ENCODE data around the gene LHX1. TPM values are rescaled to one million over a fixed set of nuclear protein-coding genes. Genes with fewer than 3 reads are reported as not detected.

Gene LHX1
- total and polyA plus RNA-seq, 9 of the 15 experiments (the other 6 are each of a cell fraction or from before 2014, with no cell fraction given): 0.05 to 0.64 (median 0.07) TPM; not detected in 6

DNA sequence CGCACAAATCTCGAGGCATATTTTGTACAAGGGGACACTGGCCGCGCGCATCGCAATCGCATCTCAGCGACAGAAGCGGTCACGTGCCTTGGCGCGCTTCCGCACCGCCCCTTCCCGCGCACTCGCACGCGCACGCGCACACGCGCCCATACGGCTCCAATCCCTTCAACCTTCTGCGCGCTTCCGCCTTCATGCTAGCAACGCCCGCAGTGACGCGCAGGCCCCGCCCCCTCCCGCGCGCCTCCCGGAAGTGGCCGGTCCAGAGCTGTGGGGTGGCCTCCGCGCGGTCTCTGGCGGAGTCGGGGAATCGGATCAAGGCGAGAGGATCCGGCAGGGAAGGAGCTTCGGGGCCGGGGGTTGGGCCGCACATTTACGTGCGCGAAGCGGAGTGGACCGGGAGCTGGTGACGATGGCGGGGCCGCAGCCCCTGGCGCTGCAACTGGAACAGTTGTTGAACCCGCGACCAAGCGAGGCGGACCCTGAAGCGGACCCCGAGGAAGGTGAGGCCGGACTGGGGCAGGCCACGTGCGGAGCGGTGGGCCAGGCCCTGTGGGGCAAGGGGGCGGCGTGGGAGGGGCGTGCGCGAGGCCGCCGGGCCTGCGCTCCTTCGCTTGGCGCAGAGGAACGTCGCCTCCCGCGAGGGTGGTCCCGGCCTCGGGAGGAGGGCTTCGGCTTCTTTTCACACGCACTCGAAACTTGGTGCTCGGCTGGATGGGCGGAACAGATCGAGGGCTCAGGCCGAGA is 11.6 kb downstream of the LHX1 start, which contains the start of gene AATF (continued):
- TF ChIP-seq, protein P1, sequence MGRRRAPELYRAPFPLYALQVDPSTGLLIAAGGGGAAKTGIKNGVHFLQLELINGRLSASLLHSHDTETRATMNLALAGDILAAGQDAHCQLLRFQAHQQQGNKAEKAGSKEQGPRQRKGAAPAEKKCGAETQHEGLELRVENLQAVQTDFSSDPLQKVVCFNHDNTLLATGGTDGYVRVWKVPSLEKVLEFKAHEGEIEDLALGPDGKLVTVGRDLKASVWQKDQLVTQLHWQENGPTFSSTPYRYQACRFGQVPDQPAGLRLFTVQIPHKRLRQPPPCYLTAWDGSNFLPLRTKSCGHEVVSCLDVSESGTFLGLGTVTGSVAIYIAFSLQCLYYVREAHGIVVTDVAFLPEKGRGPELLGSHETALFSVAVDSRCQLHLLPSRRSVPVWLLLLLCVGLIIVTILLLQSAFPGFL (CRISPR knock-in tag; IDR thresholded peaks at IDR 0.05): no peak
- TF ChIP-seq TRIM24 (IDR thresholded peaks at IDR 0.05) (peak; percentile 42 to 53; a peak in 2 of 4 replicates), ARID1B (IDR thresholded peaks at IDR 0.05) (no peak), JUN (IDR thresholded peaks at IDR 0.05; ENCODE audit: borderline replicate concordance, low read depth, low read length) (peak; percentile 68; the same call in 1 of the 2 replicates), JUN (CRISPR knock-in tag; IDR thresholded peaks at IDR 0.05; ENCODE audit: borderline replicate concordance) (no peak; the same call in 1 of the 2 replicates), CREBBP (IDR thresholded peaks at IDR 0.05; ENCODE audit: low read depth, low read length) (no peak), TEAD4 (IDR thresholded peaks at IDR 0.05; ENCODE audit: low read length) (peak; percentile 41; the same call in 1 of the 2 replicates), TEAD4 (CRISPR knock-in tag; IDR thresholded peaks at IDR 0.05; ENCODE audit: borderline replicate concordance) (no peak), ZNF766 (CRISPR knock-in tag; conservative IDR thresholded peaks at IDR 0.05) (no peak), ZNF239 (CRISPR knock-in tag; IDR thresholded peaks at IDR 0.05) (no peak), TAL1 (IDR thresholded peaks at IDR 0.05) (no peak), ZNF764 (CRISPR knock-in tag; IDR thresholded peaks at IDR 0.05; ENCODE audit: low read depth) (no peak), SAFB (IDR thresholded peaks at IDR 0.05; ENCODE audit: borderline replicate concordance, low read depth, low read length) (peak; percentile 38; the same call in 1 of the 2 replicates), NR3C1 (CRISPR knock-in tag; IDR thresholded peaks at IDR 0.05) (no peak), TCFL5 (CRISPR knock-in tag; conservative IDR thresholded peaks at IDR 0.05) (no peak), ZNF384 (IDR thresholded peaks at IDR 0.05; ENCODE audit: low read depth, low read length) (0 out of 2 replicates have a peak, but pooled peaks have one; percentile 12), RBM39 (optimal IDR thresholded peaks at IDR 0.05; ENCODE audit: low read depth, low read length) (no peak), ZNF445 (CRISPR knock-in tag; IDR thresholded peaks at IDR 0.05; ENCODE audit: low read depth) (no peak), HOXB6 (CRISPR knock-in tag; IDR thresholded peaks at IDR 0.05; ENCODE audit: borderline replicate concordance) (no peak), PHTF2 (CRISPR knock-in tag; IDR thresholded peaks at IDR 0.05) (no peak), PTRF (tag; IDR thresholded peaks at IDR 0.05) (no peak), FIP1L1 (IDR thresholded peaks at IDR 0.05; ENCODE audit: low read depth, low read length, poor library complexity, severe bottlenecking) (peak; percentile 59), SMC3 (conservative IDR thresholded peaks at IDR 0.05; ENCODE audit: insufficient read depth, low read depth, low read length) (no peak), EGR1 (conservative IDR thresholded peaks at IDR 0.05) (peak; percentile 68), ADNP (tag; IDR thresholded peaks at IDR 0.05) (no peak), ZFX (CRISPR knock-in tag; IDR thresholded peaks at IDR 0.05) (peak; percentile 86), SMARCE1 (IDR thresholded peaks at IDR 0.05) (no peak)
- TF ChIP-seq, protein P2, sequence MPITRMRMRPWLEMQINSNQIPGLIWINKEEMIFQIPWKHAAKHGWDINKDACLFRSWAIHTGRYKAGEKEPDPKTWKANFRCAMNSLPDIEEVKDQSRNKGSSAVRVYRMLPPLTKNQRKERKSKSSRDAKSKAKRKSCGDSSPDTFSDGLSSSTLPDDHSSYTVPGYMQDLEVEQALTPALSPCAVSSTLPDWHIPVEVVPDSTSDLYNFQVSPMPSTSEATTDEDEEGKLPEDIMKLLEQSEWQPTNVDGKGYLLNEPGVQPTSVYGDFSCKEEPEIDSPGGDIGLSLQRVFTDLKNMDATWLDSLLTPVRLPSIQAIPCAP (CRISPR knock-in tag; IDR thresholded peaks at IDR 0.05; ENCODE audit: borderline replicate concordance): no peak
- TF ChIP-seq, protein P3, sequence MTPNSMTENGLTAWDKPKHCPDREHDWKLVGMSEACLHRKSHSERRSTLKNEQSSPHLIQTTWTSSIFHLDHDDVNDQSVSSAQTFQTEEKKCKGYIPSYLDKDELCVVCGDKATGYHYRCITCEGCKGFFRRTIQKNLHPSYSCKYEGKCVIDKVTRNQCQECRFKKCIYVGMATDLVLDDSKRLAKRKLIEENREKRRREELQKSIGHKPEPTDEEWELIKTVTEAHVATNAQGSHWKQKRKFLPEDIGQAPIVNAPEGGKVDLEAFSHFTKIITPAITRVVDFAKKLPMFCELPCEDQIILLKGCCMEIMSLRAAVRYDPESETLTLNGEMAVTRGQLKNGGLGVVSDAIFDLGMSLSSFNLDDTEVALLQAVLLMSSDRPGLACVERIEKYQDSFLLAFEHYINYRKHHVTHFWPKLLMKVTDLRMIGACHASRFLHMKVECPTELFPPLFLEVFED (CRISPR knock-in tag; conservative IDR thresholded peaks at IDR 0.05): no peak
